Trophoblast cell (in vitro differentiated cells and primary cell): Measurements from ENCODE around the gene ARL14EPL.

Source experiments
- DNase-seq, 2 donors: peaks; one replicate each; pipeline ENCODE4 v3.0.0-alpha.2; 2016
- H2AFZ ChIP-seq: 2 replicates; pipeline ENCODE4 v1.6.1; 2013; ENCODE audit warnings: low read length, moderate library complexity, mild to moderate bottlenecking; ENCODE audit not compliant: insufficient read depth, poor library complexity
- H2AK5ac ChIP-seq: 2 replicates; pipeline ENCODE4 v1.6.1; 2013; ENCODE audit warnings: mild to moderate bottlenecking, low read length
- H2BK120ac ChIP-seq: 2 replicates; pipeline ENCODE4 v1.6.1; 2013; ENCODE audit warnings: low read length, mild to moderate bottlenecking, moderate library complexity; ENCODE audit not compliant: insufficient read depth, poor library complexity
- H2BK12ac ChIP-seq: 2 replicates; pipeline ENCODE4 v1.6.1; 2013; ENCODE audit warnings: mild to moderate bottlenecking, low read length, moderate library complexity
- H2BK5ac ChIP-seq: 2 replicates; pipeline ENCODE4 v1.6.1; 2013; ENCODE audit warnings: low read length, low read depth, moderate library complexity, mild to moderate bottlenecking; ENCODE audit not compliant: poor library complexity
- H3K14ac ChIP-seq: 2 replicates; pipeline ENCODE4 v1.6.1; 2013; ENCODE audit warnings: mild to moderate bottlenecking, low read length
- H3K18ac ChIP-seq: 2 replicates; pipeline ENCODE4 v1.6.1; 2013; ENCODE audit warnings: mild to moderate bottlenecking, low read length
- H3K23ac ChIP-seq: 2 replicates; pipeline ENCODE4 v1.6.1; 2013; ENCODE audit warnings: low read length
- H3K27ac ChIP-seq: 2 replicates; pipeline ENCODE4 v1.5.1; 2013; ENCODE audit warnings: low read depth, mild to moderate bottlenecking, inconsistent platforms, low read length, moderate library complexity
- H3K27me3 ChIP-seq: 2 replicates; pipeline ENCODE4 v1.6.1; 2013; ENCODE audit warnings: inconsistent platforms, mild to moderate bottlenecking, low read length, moderate library complexity; ENCODE audit not compliant: insufficient read depth
- H3K36me3 ChIP-seq, 2 experiments: 1 replicate in 1 of 2; 2 replicates in 1 of 2; pipeline ENCODE4 v1.6.1; 2013; ENCODE audit warnings: low read length in 2 of 2, mild to moderate bottlenecking in 2 of 2, moderate library complexity in 1 of 2; ENCODE audit not compliant: insufficient read depth in 2 of 2, control insufficient read depth in 1 of 2
- H3K4ac ChIP-seq: 2 replicates; pipeline ENCODE4 v1.6.1; 2013; ENCODE audit warnings: low read depth, mild to moderate bottlenecking, low read length, moderate library complexity
- H3K4me1 ChIP-seq, 2 experiments: 1 replicate in 1 of 2; 2 replicates in 1 of 2; pipeline ENCODE4 v1.6.1; 2013; ENCODE audit warnings: low read length in 2 of 2, mild to moderate bottlenecking in 2 of 2, moderate library complexity in 1 of 2; ENCODE audit not compliant: insufficient read depth in 2 of 2, control insufficient read depth in 1 of 2
- H3K4me2 ChIP-seq: 2 replicates; pipeline ENCODE4 v1.6.1; 2013; ENCODE audit warnings: inconsistent platforms, mild to moderate bottlenecking, low read length, moderate library complexity
- H3K4me3 ChIP-seq: 2 replicates; pipeline ENCODE4 v1.5.1; 2013; ENCODE audit warnings: mild to moderate bottlenecking, low read depth, low read length, inconsistent platforms
- H3K79me1 ChIP-seq: one replicate; pipeline ENCODE4 v1.6.1; 2013; ENCODE audit warnings: low read length
- H3K79me2 ChIP-seq: 2 replicates; pipeline ENCODE4 v1.6.1; 2013; ENCODE audit warnings: low read length, mild to moderate bottlenecking; ENCODE audit not compliant: control insufficient read depth, insufficient read depth, poor library complexity
- H3K9ac ChIP-seq: 2 replicates; pipeline ENCODE4 v1.6.1; 2013; ENCODE audit warnings: mild to moderate bottlenecking, low read length
- H3K9me3 ChIP-seq: 2 replicates; pipeline ENCODE4 v1.6.1; 2013; ENCODE audit warnings: low read depth, mild to moderate bottlenecking, control low read depth, inconsistent platforms, low read length; ENCODE audit not compliant: insufficient read depth
- H4K12ac ChIP-seq: 2 replicates; pipeline ENCODE4 v1.6.1; 2013; ENCODE audit warnings: low read depth, mild to moderate bottlenecking, low read length, moderate library complexity
- H4K8ac ChIP-seq: 2 replicates; pipeline ENCODE4 v1.6.1; 2013; ENCODE audit warnings: low read depth, mild to moderate bottlenecking, low read length, moderate library complexity
- H4K91ac ChIP-seq: one replicate; pipeline ENCODE4 v1.6.1; 2013; ENCODE audit warnings: low read depth, mild to moderate bottlenecking, low read length, moderate library complexity
- WGBS: extraction: QIAGEN DNeasy Blood & Tissue Kit; methylation state at CpG from one replicate; pipeline ENCODE4 v1.1.7; 2013; ENCODE audit warnings: missing lambda C conversion rate; ENCODE audit not compliant: insufficient read length, insufficient coverage; ENCODE audit errors: extremely low coverage; 5-methylcytosine and 5-hydroxymethylcytosine counted together

Gene ARL14EPL

DNA sequence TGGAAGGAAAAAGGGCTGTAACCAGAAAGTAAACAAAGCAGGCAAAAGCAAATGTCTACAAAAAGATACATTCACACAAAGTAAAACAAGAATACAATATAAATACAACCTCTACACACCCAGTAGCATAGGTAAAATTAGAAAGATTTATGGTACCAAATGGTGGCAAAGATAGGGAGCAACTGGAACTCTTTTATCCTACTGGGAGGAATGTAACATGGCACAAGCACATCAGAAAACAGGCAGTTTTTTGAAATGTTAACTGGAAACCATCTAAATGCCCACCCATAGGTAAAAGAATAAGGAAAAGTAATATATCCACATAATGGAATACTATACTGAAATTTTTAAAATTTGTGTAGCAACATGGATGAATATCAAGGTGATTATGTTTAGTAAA is 8.7 kb upstream of the ARL14EPL start:
- no peak overlapping the region for H2BK120ac ChIP-seq
- no peaks in the 10 kb centered on the region for H3K9me3 ChIP-seq
- no peaks in the 10 kb centered on the region for H3K79me2 ChIP-seq
- H3K14ac ChIP-seq = no peak overlapping the region
- H3K4me3 ChIP-seq = no peak overlapping the region
- H4K12ac ChIP-seq = no peak overlapping the region
- H3K18ac ChIP-seq = no peak overlapping the region
- H3K4ac ChIP-seq = no peak overlapping the region
- H3K27ac ChIP-seq = no peak overlapping the region
- H2AFZ ChIP-seq = no peak overlapping the region
- H3K4me2 ChIP-seq = no peak overlapping the region
- peak in 1 of 2 donors; percentile 43 for DNase-seq
- no peak overlapping the region for H2BK5ac ChIP-seq
- no peaks in the 10 kb centered on the region for H3K79me1 ChIP-seq
- no peaks in the 10 kb centered on the region for H3K27me3 ChIP-seq
- H3K4me1 ChIP-seq = no peaks in the 10 kb centered on the region
- H3K9ac ChIP-seq = no peak overlapping the region
- H4K8ac ChIP-seq = no peak overlapping the region
- H2AK5ac ChIP-seq = no peak overlapping the region
- no peak overlapping the region for H4K91ac ChIP-seq
- H3K36me3 ChIP-seq = no peaks in the 10 kb centered on the region
- H2BK12ac ChIP-seq = no peak overlapping the region
- peak overlapping the region; percentile 81 for H3K23ac ChIP-seq

DNA sequence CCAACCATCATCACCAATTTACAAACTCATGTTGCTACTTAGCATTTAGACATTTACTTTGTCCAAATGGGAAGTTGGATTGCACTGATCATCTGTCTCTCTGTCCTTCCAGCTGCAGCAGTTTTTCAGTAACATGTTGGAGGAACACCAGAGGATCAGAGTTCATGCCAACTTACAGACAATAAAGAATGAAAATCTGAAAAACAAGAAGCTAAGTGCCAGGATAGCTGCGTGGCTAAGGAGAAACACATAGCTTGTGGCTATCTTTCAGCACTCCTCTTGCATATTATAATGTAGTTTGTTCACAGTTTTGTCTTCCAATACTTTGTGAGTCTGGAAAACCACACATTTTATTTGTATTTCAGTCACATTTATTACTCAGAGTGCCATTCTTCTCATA is 6.4 kb upstream of the ARL14EPL start:
- Histone ChIP-seq H3K79me2 (no peaks in the 10 kb centered on the region), H3K4me1 (no peaks in the 10 kb centered on the region), H4K12ac (no peak overlapping the region), H2AK5ac (no peak overlapping the region), H3K36me3 (no peaks in the 10 kb centered on the region), H3K18ac (no peak overlapping the region), H2BK120ac (no peak overlapping the region), H3K9me3 (no peaks in the 10 kb centered on the region), H3K27me3 (no peaks in the 10 kb centered on the region), H3K14ac (no peak overlapping the region), H3K27ac (no peak overlapping the region), H2BK12ac (no peak overlapping the region), H2AFZ (no peak overlapping the region), H3K23ac (no peak overlapping the region), H4K91ac (no peak overlapping the region), H3K9ac (no peak overlapping the region), H3K4me2 (no peak overlapping the region), H3K4ac (no peak overlapping the region), H3K4me3 (no peak overlapping the region), H2BK5ac (no peak overlapping the region), H3K79me1 (no peaks in the 10 kb centered on the region), H4K8ac (no peak overlapping the region)
- no peak for DNase-seq
- no CpG with 5 or more reads among the region's 1 CpG for WGBS

DNA sequence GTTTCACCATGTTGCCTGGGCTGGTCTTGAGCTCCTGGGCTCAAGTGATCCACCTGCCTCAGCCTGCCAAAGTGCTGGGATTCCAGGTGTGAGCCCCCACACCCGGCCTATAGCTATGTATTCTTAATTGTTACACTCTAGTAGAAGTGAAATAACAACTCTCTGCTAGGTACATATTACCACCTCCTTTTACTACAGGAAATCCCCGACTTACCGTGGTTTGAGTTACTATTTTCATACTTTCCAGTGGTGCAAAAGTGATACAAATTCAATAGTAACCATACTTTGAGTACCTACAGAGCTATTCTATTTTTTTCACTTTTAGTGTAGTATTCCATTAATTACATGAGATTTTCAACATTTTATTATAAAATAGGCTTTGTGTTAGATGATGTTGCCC is 719 bp downstream of the ARL14EPL start:
- no peak overlapping the region for H3K4ac ChIP-seq
- no peak overlapping the region for H3K9ac ChIP-seq
- WGBS = no CpG with 5 or more reads among the region's 3 CpGs
- no peak overlapping the region for H4K8ac ChIP-seq
- H3K79me1 ChIP-seq = no peaks in the 10 kb centered on the region
- no peak overlapping the region for H3K18ac ChIP-seq
- H4K12ac ChIP-seq = no peak overlapping the region
- H3K4me1 ChIP-seq = no peaks in the 10 kb centered on the region
- no peak overlapping the region for H2BK12ac ChIP-seq
- no peak overlapping the region for H3K14ac ChIP-seq
- no peaks in the 10 kb centered on the region for H3K9me3 ChIP-seq
- no peaks in the 10 kb centered on the region for H3K79me2 ChIP-seq
- no peak overlapping the region for H3K4me2 ChIP-seq
- H2BK120ac ChIP-seq = no peak overlapping the region
- H3K4me3 ChIP-seq = no peak overlapping the region
- H3K27ac ChIP-seq = no peak overlapping the region
- no peaks in the 10 kb centered on the region for H3K27me3 ChIP-seq
- H3K36me3 ChIP-seq = no peaks in the 10 kb centered on the region
- no peak overlapping the region for H3K23ac ChIP-seq
- H2AFZ ChIP-seq = no peak overlapping the region
- no peak overlapping the region for H4K91ac ChIP-seq
- no peak overlapping the region for H2BK5ac ChIP-seq
- DNase-seq = no peak
- H2AK5ac ChIP-seq = no peak overlapping the region

DNA sequence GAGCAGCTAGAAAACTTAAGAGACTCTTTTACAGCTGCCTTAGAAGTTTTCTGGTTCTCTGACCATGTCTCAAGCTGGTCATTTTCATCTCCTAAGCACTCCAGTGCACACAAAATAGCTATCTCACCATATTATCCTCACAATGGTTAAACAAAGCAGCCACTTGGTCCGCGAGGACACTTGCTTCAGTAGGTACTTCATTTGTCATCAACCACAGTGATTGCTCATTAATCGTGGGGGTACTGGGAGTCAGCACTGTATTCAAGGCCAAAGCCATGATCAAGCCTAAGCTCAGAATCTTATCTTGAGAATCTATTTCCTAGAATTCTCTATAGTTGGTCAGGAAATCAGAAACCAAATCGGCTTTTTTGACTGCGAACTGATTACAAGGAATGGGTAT is 2.9 kb downstream of the ARL14EPL start:
- Histone ChIP-seq H3K18ac (no peak overlapping the region), H3K9ac (no peak overlapping the region), H3K14ac (no peak overlapping the region), H3K4ac (no peak overlapping the region), H2AFZ (no peak overlapping the region), H3K79me1 (no peaks in the 10 kb centered on the region), H3K4me2 (no peak overlapping the region), H3K27me3 (no peaks in the 10 kb centered on the region), H3K4me3 (no peak overlapping the region), H3K23ac (no peak overlapping the region), H3K79me2 (no peaks in the 10 kb centered on the region), H3K9me3 (no peaks in the 10 kb centered on the region), H2AK5ac (no peak overlapping the region), H2BK5ac (no peak overlapping the region), H2BK12ac (no peak overlapping the region), H4K91ac (no peak overlapping the region), H4K12ac (no peak overlapping the region), H3K36me3 (no peaks in the 10 kb centered on the region), H3K4me1 (no peaks in the 10 kb centered on the region), H2BK120ac (no peak overlapping the region), H4K8ac (no peak overlapping the region), H3K27ac (no peak overlapping the region)
- WGBS = no CpG with 5 or more reads among the region's 5 CpGs
- DNase-seq = no peak
